GM21717 (cell line): ENCODE measurements around the gene RNF144B.
"Not testable (repeated sequence)": the region's sequence is repeated elsewhere in the genome, so short reads cannot be mapped to it uniquely, and the experiment has no call there.

Experiments
- ATAC-seq: cut with Tn5 transposase; IDR thresholded peaks from one replicate; pipeline ENCODE4 v1.9.1; 2021; ENCODE audit warnings: mild to moderate bottlenecking, moderate library complexity; ENCODE audit not compliant: unreplicated experiment

The RNF144B gene

GRCh38 chr6:18406955-18407749 is 20.0 kb downstream of the RNF144B start:
- no peak for ATAC-seq

GRCh38 chr6:18409602-18410001 is 22.5 kb downstream of the RNF144B start:
- ATAC-seq, result not testable (repeated sequence)

- no peak for ATAC-seq
Observed at GRCh38 chr6:18410412-18410811, 23.3 kb downstream of the RNF144B start.

GRCh38 chr6:18412068-18412467 is 24.9 kb downstream of the RNF144B start:
- no peak for ATAC-seq

GRCh38 chr6:18412644-18413043 is 25.5 kb downstream of the RNF144B start:
- ATAC-seq, result no peak

GRCh38 chr6:18413381-18413780 is 26.2 kb downstream of the RNF144B start:
- no peak for ATAC-seq

GRCh38 chr6:18414116-18414515 is 27.0 kb downstream of the RNF144B start:
- ATAC-seq, result no peak

- no peak for ATAC-seq
Observed at GRCh38 chr6:18415207-18415606, 28.1 kb downstream of the RNF144B start.

GRCh38 chr6:18415671-18416340 is 28.7 kb downstream of the RNF144B start:
- ATAC-seq, result no peak

GRCh38 chr6:18416341-18416679 is 29.2 kb downstream of the RNF144B start:
- ATAC-seq, result no peak

GRCh38 chr6:18420328-18420727 is 33.2 kb downstream of the RNF144B start:
- no peak for ATAC-seq

- no peak for ATAC-seq
Observed at GRCh38 chr6:18422136-18422535, 35.0 kb downstream of the RNF144B start.

GRCh38 chr6:18423426-18423825 is 36.3 kb downstream of the RNF144B start:
- ATAC-seq, result no peak

- ATAC-seq, result no peak
Observed at GRCh38 chr6:18424201-18424600, 37.1 kb downstream of the RNF144B start.

- no peak for ATAC-seq
Observed at GRCh38 chr6:18425218-18425617, 38.1 kb downstream of the RNF144B start.

GRCh38 chr6:18427296-18427695 is 40.1 kb downstream of the RNF144B start:
- no peak for ATAC-seq

GRCh38 chr6:18429655-18430297 is 42.6 kb downstream of the RNF144B start:
- no peak for ATAC-seq

GRCh38 chr6:18431581-18431980 is 44.4 kb downstream of the RNF144B start:
- ATAC-seq, result no peak

GRCh38 chr6:18432180-18432579 is 45.0 kb downstream of the RNF144B start:
- ATAC-seq, result no peak

- ATAC-seq, result no peak
Observed at GRCh38 chr6:18432619-18433018, 45.5 kb downstream of the RNF144B start.

GRCh38 chr6:18433059-18433458 is 45.9 kb downstream of the RNF144B start:
- no peak for ATAC-seq

- ATAC-seq, result no peak
Observed at GRCh38 chr6:18436341-18436740, 49.2 kb downstream of the RNF144B start.
